Endodermal cell (in vitro differentiated cells): ENCODE data around the gene CETP. TPM values are rescaled to one million over a fixed set of nuclear protein-coding genes. Genes with fewer than 3 reads are reported as not detected.

ENCODE experiments used
- DNase-seq: peaks from one replicate; pipeline ENCODE4 v3.0.0-alpha.2; 2017
- H3K27ac ChIP-seq: 2 replicates; pipeline ENCODE4 v1.5.1; 2013; ENCODE audit warnings: mild to moderate bottlenecking, low read depth, low read length, moderate library complexity
- H3K27me3 ChIP-seq: 2 replicates; pipeline ENCODE4 v1.6.1; 2013; ENCODE audit warnings: mild to moderate bottlenecking, low read length, moderate library complexity; ENCODE audit not compliant: insufficient read depth, control insufficient read depth, poor library complexity, severe bottlenecking
- H3K36me3 ChIP-seq: 2 replicates; pipeline ENCODE4 v1.7.0; 2013; ENCODE audit warnings: mild to moderate bottlenecking, low read length, moderate library complexity; ENCODE audit not compliant: control insufficient read depth, insufficient read depth
- H3K4me1 ChIP-seq: one replicate; pipeline ENCODE4 v1.7.0; 2013; ENCODE audit warnings: low read length; ENCODE audit not compliant: control insufficient read depth, insufficient read depth
- H3K4me3 ChIP-seq: 2 replicates; pipeline ENCODE4 v1.5.1; 2013; ENCODE audit warnings: mild to moderate bottlenecking, low read length, moderate library complexity
- H3K9ac ChIP-seq: 2 replicates; pipeline ENCODE4 v1.6.1; 2013; ENCODE audit warnings: mild to moderate bottlenecking, low read length, moderate library complexity; ENCODE audit not compliant: poor library complexity, severe bottlenecking; ENCODE audit errors: extremely low read depth
- H3K9me3 ChIP-seq: 2 replicates; pipeline ENCODE4 v1.6.1; 2013; ENCODE audit warnings: mild to moderate bottlenecking, low read length, moderate library complexity; ENCODE audit not compliant: control insufficient read depth
- H3K27ac Mint-ChIP-seq: 2 replicates; pipeline ENCODE4 v1.8.0; 2020; ENCODE audit warnings: mixed read lengths
- H3K27me3 Mint-ChIP-seq: 2 replicates; pipeline ENCODE4 v1.8.0; 2021; ENCODE audit warnings: mild to moderate bottlenecking, mixed read lengths; ENCODE audit not compliant: insufficient read depth
- H3K36me3 Mint-ChIP-seq: 2 replicates; pipeline ENCODE4 v1.8.0; 2020; ENCODE audit warnings: low read depth, mixed read lengths
- H3K4me1 Mint-ChIP-seq: 2 replicates; pipeline ENCODE4 v1.8.0; 2020; ENCODE audit warnings: mixed read lengths
- H3K4me3 Mint-ChIP-seq: 2 replicates; pipeline ENCODE4 v1.8.0; 2020; ENCODE audit warnings: mild to moderate bottlenecking, moderate library complexity, mixed read lengths
- H3K9me3 Mint-ChIP-seq: 2 replicates; pipeline ENCODE4 v1.8.0; 2020; ENCODE audit warnings: mild to moderate bottlenecking, mixed read lengths
- WGBS, 2 experiments: methylation state at CpG; one replicate each; pipeline versions ENCODE4 v1.1.5 to v1.1.7; 2013; ENCODE audit warnings: missing lambda C conversion rate in 2 of 2, mixed read lengths in 1 of 2; ENCODE audit not compliant: insufficient coverage in 1 of 2, insufficient read length in 1 of 2; 5-methylcytosine and 5-hydroxymethylcytosine counted together
- total RNA-seq, 2 donors: library from RNA; stranded (reverse); fragmentation: NEBNext Ultra II Directional in 1 of 2; extraction: Animal tissue kit (Norgen Biotek cat#: 25700) in 1 of 2; gene quantifications; 2 replicates in 1 of 2; 3 replicates in 1 of 2; pipeline ENCODE4 v1.2.1, GENCODE V29; 2021
- TF ChIP-seq, protein P1 (sequence below): fragments of 200-600 bp; sonication (generic); conservative IDR thresholded peaks from 2 replicates; pipeline ENCODE4 v1.5.0; 2021; ENCODE audit warnings: antibody characterized with exemption, mild to moderate bottlenecking

Gene CETP
- total RNA-seq, 2 donors from 2014 or later = not detected

DNA sequence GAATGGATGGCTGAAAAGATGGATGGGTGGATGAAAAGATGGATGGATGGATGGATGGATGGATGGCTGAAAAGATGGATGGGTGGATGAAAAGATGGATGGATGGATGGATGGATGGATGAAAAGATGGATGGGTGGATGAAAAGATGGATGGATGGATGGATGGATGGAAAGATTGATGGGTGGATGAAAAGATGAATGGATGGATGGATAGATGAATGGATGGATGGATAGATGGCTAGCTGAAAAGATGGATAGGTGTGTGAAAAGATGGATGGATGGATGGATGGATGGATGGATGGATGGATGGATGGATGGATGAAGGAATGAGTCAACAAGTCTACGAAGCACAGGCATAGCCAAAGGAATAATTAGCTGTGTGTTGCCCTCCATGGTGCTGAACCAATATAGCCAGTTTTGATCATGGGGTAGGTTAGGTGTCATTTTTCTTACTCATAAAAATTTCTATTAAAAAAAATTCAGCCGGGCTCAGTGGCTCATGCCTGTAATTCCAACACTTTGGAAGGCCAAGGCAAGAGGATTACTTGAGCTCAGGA lies 68.7 kb downstream of the CETP start:
- Histone ChIP-seq H3K9ac (no peak overlapping the region), H3K4me1 (no peaks in the 10 kb centered on the region), H3K4me3 (no peak overlapping the region), H3K9me3 (no peaks in the 10 kb centered on the region), H3K27me3 (peaks cover 11% of the 10 kb centered on the region), H3K36me3 (no peaks in the 10 kb centered on the region), H3K27ac (no peak overlapping the region)
- no peaks in the 10 kb centered on the region for H3K27me3 Mint-ChIP-seq
- no peak overlapping the region for H3K4me3 Mint-ChIP-seq
- DNase-seq = no peak
- TF ChIP-seq, protein P1, sequence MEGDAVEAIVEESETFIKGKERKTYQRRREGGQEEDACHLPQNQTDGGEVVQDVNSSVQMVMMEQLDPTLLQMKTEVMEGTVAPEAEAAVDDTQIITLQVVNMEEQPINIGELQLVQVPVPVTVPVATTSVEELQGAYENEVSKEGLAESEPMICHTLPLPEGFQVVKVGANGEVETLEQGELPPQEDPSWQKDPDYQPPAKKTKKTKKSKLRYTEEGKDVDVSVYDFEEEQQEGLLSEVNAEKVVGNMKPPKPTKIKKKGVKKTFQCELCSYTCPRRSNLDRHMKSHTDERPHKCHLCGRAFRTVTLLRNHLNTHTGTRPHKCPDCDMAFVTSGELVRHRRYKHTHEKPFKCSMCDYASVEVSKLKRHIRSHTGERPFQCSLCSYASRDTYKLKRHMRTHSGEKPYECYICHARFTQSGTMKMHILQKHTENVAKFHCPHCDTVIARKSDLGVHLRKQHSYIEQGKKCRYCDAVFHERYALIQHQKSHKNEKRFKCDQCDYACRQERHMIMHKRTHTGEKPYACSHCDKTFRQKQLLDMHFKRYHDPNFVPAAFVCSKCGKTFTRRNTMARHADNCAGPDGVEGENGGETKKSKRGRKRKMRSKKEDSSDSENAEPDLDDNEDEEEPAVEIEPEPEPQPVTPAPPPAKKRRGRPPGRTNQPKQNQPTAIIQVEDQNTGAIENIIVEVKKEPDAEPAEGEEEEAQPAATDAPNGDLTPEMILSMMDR = no peak
- H3K36me3 Mint-ChIP-seq = no peaks in the 10 kb centered on the region
- WGBS, 2 experiments = 86 to 96% methylated on average over 2 of the region's 2 CpGs
- no peaks in the 10 kb centered on the region for H3K9me3 Mint-ChIP-seq
- H3K27ac Mint-ChIP-seq = no peak overlapping the region
- H3K4me1 Mint-ChIP-seq = no peaks in the 10 kb centered on the region

DNA sequence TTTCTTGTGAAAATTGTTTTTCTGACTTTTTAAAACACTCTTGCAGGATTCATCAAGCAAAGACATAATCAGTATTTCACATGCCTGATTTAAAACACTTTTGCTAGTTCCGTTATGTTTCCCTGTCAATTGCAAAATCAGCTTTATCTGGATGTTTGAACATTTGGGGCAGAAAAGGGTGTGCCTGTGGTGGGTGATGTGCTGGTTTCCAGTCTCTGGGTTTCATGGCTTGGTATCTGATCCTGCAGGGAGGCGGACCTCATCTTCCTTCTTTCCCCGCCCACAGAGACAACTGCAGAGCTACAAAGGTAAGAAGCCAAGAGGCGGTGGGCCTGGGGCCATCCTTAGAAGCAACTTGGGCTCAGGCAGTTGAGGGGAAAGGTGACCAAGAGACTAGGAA lies 69.4 kb downstream of the CETP start:
- H3K27ac ChIP-seq = no peak overlapping the region
- 85 to 92% methylated on average over 2 to 4 of the region's 4 CpGs for WGBS, 2 experiments
- H3K4me3 ChIP-seq = no peak overlapping the region
- TF ChIP-seq, protein P1 = no peak
- Mint-ChIP-seq H3K4me3 (no peak overlapping the region), H3K27me3 (no peaks in the 10 kb centered on the region), H3K27ac (no peak overlapping the region), H3K9me3 (no peaks in the 10 kb centered on the region), H3K4me1 (no peaks in the 10 kb centered on the region), H3K36me3 (no peaks in the 10 kb centered on the region)
- H3K9ac ChIP-seq = no peak overlapping the region
- DNase-seq = no peak
- no peaks in the 10 kb centered on the region for H3K36me3 ChIP-seq
- no peaks in the 10 kb centered on the region for H3K4me1 ChIP-seq
- peaks cover 12% of the 10 kb centered on the region for H3K27me3 ChIP-seq
- no peaks in the 10 kb centered on the region for H3K9me3 ChIP-seq

DNA sequence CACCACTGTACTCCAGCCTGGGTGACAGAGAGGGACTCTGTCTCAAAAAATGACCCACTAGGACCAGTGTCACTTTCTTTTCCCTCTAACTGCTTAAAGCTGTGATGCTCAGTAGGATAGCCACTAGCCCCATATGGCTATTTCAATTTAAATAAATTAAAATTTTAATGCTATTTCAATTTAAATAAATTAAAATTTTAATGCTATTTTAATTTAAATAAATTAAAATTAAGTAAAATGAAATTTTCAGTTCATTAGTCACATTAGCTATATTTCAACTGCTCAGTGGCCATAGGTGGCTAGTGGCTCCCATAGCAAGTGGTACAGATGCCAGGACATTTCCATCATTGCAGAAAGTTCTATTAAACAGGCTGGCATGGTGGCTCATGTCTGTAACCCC lies 70.6 kb downstream of the CETP start:
- no peaks in the 10 kb centered on the region for H3K9me3 Mint-ChIP-seq

More for the DNA sequence above, 70.6 kb downstream of the CETP start:
- H3K4me3 Mint-ChIP-seq = no peak overlapping the region
- TF ChIP-seq, protein P1 = no peak
- Histone ChIP-seq H3K4me1 (no peaks in the 10 kb centered on the region), H3K36me3 (no peaks in the 10 kb centered on the region), H3K27me3 (peaks cover 12% of the 10 kb centered on the region), H3K4me3 (no peak overlapping the region), H3K27ac (no peak overlapping the region), H3K9ac (no peak overlapping the region), H3K9me3 (no peaks in the 10 kb centered on the region)
- no peak for DNase-seq
- H3K27ac Mint-ChIP-seq = no peak overlapping the region
- no peaks in the 10 kb centered on the region for H3K4me1 Mint-ChIP-seq
- no peaks in the 10 kb centered on the region for H3K27me3 Mint-ChIP-seq
- H3K36me3 Mint-ChIP-seq = no peaks in the 10 kb centered on the region
